Retina (tissue), 1 donor: ENCODE measurements around the gene AKAP13.
"Not testable (repeated sequence)": the region's sequence is repeated elsewhere in the genome, so short reads cannot be mapped to it uniquely, and the experiment has no call there.

Experiments
- DNase-seq: peaks from one replicate; pipeline ENCODE4 v3.0.0-alpha.2; 2016

AKAP13 gene

GRCh38 chr15:85779249-85779648, 398.8 kb downstream of the AKAP13 start:
- no peak for DNase-seq

- peak; percentile 66 for DNase-seq
Measured at GRCh38 chr15:85780225-85780985, 400.0 kb downstream of the AKAP13 start.

- DNase-seq, result no peak
Measured at GRCh38 chr15:85781099-85781498, 400.7 kb downstream of the AKAP13 start.

- no peak for DNase-seq
Measured at GRCh38 chr15:85782064-85782463, 401.7 kb downstream of the AKAP13 start.

GRCh38 chr15:85785887-85786780, 405.7 kb downstream of the AKAP13 start:
- DNase-seq, result peak; percentile 65

GRCh38 chr15:85786781-85787114, 406.3 kb downstream of the AKAP13 start:
- no peak for DNase-seq

- no peak for DNase-seq
Measured at GRCh38 chr15:85788771-85789495, 408.5 kb downstream of the AKAP13 start.

GRCh38 chr15:85789496-85789875, 409.1 kb downstream of the AKAP13 start:
- no peak for DNase-seq

- DNase-seq, result no peak
Measured at GRCh38 chr15:85792102-85792731, 411.8 kb downstream of the AKAP13 start.

GRCh38 chr15:85792912-85793590, 412.6 kb downstream of the AKAP13 start:
- DNase-seq, result no peak

- peak; percentile 84 for DNase-seq
Measured at GRCh38 chr15:85793641-85794597, 413.5 kb downstream of the AKAP13 start.

GRCh38 chr15:85794598-85795336, 414.4 kb downstream of the AKAP13 start, which contains the start of gene KLHL25:
KLHL25 (minus strand) TSS chr15:85794925; CDS start chr15:85769810, 25,115 bp downstream.
- peak; percentile 94 for DNase-seq

- peak; percentile 59 for DNase-seq
Measured at GRCh38 chr15:85795337-85796305, 415.2 kb downstream of the AKAP13 start.

- not testable (repeated sequence) for DNase-seq
Measured at GRCh38 chr15:85796371-85796770, 416.0 kb downstream of the AKAP13 start.
